Stimulated activated naive CD8-positive, alpha-beta T cell treated with anti-CD3 and anti-CD28 coated beads, Interleukin-15, Interleukin-2, amounts not matched to agents 100 ng/mL and 50 ng/mL, for 24 hours (primary cell): Measurements from ENCODE around the gene PHLDB1.

Experiments used
- H3K27ac Mint-ChIP-seq: one replicate; pipeline ENCODE4 v1.8.0; 2021; ENCODE audit warnings: mild to moderate bottlenecking, mixed read lengths
- H3K27me3 Mint-ChIP-seq: one replicate; pipeline ENCODE4 v1.8.0; 2021; ENCODE audit warnings: mixed read lengths
- H3K36me3 Mint-ChIP-seq: one replicate; pipeline ENCODE4 v1.8.0; 2021; ENCODE audit warnings: low read depth, mixed read lengths
- H3K4me1 Mint-ChIP-seq: one replicate; pipeline ENCODE4 v1.8.0; 2021; ENCODE audit warnings: low read depth, mixed read lengths
- H3K4me3 Mint-ChIP-seq: one replicate; pipeline ENCODE4 v1.8.0; 2021; ENCODE audit warnings: mild to moderate bottlenecking, mixed read lengths
- H3K9me3 Mint-ChIP-seq: one replicate; pipeline ENCODE4 v1.8.0; 2021; ENCODE audit warnings: mixed read lengths

The PHLDB1 gene

DNA sequence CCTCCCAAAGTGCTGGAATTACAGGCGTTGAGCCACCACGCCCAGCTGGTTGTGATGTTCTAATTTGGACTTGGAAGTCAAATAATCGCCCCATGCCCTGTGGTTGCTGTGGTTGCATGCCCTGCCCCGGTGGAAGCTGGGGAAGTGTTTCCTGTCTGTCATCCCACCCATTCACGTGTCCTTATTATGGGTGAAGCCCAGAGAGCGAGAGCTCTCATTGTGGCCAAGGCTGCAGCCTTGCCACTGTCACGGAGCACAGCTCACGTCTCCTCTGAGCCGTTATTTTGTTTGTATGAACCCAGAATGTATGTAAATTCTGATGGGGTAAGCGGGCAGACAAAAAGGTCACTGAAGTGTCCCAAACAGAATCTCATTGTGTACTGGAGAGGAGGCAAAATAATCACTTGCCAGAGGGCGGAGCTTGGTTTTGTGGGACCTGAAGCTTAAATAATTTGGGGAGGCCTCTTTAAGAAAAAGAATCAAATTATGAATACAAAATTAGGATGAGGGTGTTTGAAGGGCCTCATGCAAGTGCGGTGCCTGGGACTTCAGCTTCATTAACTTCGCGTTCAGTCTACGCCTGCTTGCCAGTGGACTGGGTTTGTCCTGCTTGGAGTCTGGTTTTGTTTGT is 97.8 kb downstream of the PHLDB1 start:
- Mint-ChIP-seq H3K27me3 (no peaks in the 10 kb centered on the region), H3K9me3 (peaks cover 3% of the 10 kb centered on the region), H3K36me3 (peaks cover 4% of the 10 kb centered on the region), H3K27ac (peak overlapping the region; percentile 3), H3K4me3 (peak overlapping the region; percentile 40), H3K4me1 (peaks cover 32% of the 10 kb centered on the region)

- Mint-ChIP-seq H3K4me1 (peaks cover 29% of the 10 kb centered on the region), H3K27ac (no peak overlapping the region), H3K9me3 (no peaks in the 10 kb centered on the region), H3K4me3 (no peak overlapping the region), H3K27me3 (no peaks in the 10 kb centered on the region), H3K36me3 (no peaks in the 10 kb centered on the region)
Observed at GRCh38 chr11:118705791-118706545, 98.6 kb downstream of the PHLDB1 start.

- H3K4me1 Mint-ChIP-seq, result peaks cover 29% of the 10 kb centered on the region
- H3K36me3 Mint-ChIP-seq, result no peaks in the 10 kb centered on the region
- no peaks in the 10 kb centered on the region for H3K9me3 Mint-ChIP-seq
- no peak overlapping the region for H3K4me3 Mint-ChIP-seq
- no peak overlapping the region for H3K27ac Mint-ChIP-seq
- H3K27me3 Mint-ChIP-seq, result no peaks in the 10 kb centered on the region
Observed at GRCh38 chr11:118706546-118706825, 99.1 kb downstream of the PHLDB1 start.
